ENCODE measurements around the gene TERC.
A peak's percentile ranks its signal among the peaks of the same experiment; 100 is the strongest.
"Not testable (repeated sequence)": the region's sequence is repeated elsewhere in the genome, so short reads cannot be mapped to it uniquely, and the experiment has no call there.

The TERC gene

GRCh38 chr3:169771497-169772304, 6.8 kb upstream of the TERC start:
- DNase-seq: peak; percentile 17 to 82

GRCh38 chr3:169769287-169770181, 4.7 kb upstream of the TERC start, which contains the start of gene ACTRT3:
Gene ACTRT3, minus strand, starts transcription at chr3:169769561. Its CDS starts 41 bp downstream, at chr3:169769520.
- DNase-seq: no peak

- DNase-seq: peak; percentile 5 to 40
These were observed 463 bp downstream of the TERC start for GRCh38 chr3:169764312-169764881.

GRCh38 chr3:169760479-169760878, 4.4 kb downstream of the TERC start:
- no peak for DNase-seq

GRCh38 chr3:169759256-169759655, 5.6 kb downstream of the TERC start:
- DNase-seq: no peak

- DNase-seq: no peak
These were observed 6.4 kb downstream of the TERC start for GRCh38 chr3:169758359-169758994.

- no peak for DNase-seq
These were observed 9.4 kb downstream of the TERC start for GRCh38 chr3:169755488-169755887.

- no peak for DNase-seq
These were observed 10.1 kb downstream of the TERC start for GRCh38 chr3:169754711-169755110.

GRCh38 chr3:169751875-169752274, 13.0 kb downstream of the TERC start:
- DNase-seq: no peak

GRCh38 chr3:169750665-169751064, 14.2 kb downstream of the TERC start:
- no peak for DNase-seq

- DNase-seq: no peak
These were observed 16.2 kb downstream of the TERC start for GRCh38 chr3:169748670-169749069.

- DNase-seq: no peak
These were observed 17.9 kb downstream of the TERC start for GRCh38 chr3:169746924-169747323.

GRCh38 chr3:169744366-169745054, 20.4 kb downstream of the TERC start:
- no peak for DNase-seq

- DNase-seq: no peak
These were observed 25.8 kb downstream of the TERC start for GRCh38 chr3:169739067-169739466.

- not testable (repeated sequence) for DNase-seq
These were observed 33.0 kb downstream of the TERC start for GRCh38 chr3:169731857-169732256.

GRCh38 chr3:169722724-169723123, 42.1 kb downstream of the TERC start:
- no peak for DNase-seq

GRCh38 chr3:169718415-169718814, 46.4 kb downstream of the TERC start:
- DNase-seq: not testable (repeated sequence)
